Measurements from ENCODE around the gene DNAI1.

- TF ChIP-seq CTCF (IDR thresholded peaks at IDR 0.05) (no peak), POLR2AphosphoS5 (IDR thresholded peaks at IDR 0.05) (no peak), POLR2A (IDR thresholded peaks at IDR 0.05) (no peak)
Measured at GRCh38 chr9:34431667-34432066, 26.9 kb upstream of the DNAI1 start.

Measured in prostate gland (tissue), 2 donors.